ENCODE data around the gene EDRF1. TPM values are rescaled to one million over a fixed set of nuclear protein-coding genes. Genes with fewer than 3 reads are reported as not detected.

EDRF1 gene
- total RNA-seq, 1 donor from 2014 or later: 41.3 TPM

DNA sequence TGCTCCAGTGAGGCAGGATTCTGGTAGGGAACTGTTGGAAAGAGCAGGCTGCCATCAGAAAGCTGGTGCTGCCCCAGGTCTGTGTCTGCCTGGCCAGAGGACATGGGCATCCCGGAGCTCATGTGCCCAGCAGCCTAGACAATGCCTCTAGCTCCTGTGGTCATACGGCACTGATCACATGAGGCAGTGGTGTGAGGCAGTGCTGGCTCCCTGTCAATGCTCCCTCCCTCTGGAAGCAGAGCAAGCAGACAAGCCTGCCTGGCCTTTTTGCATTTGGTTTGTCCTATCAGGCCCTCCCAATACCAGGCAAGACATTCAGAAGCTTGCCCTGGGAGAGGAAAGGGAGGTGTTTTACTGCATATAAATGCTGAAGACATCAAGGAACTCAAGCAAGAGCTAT lies 75.6 kb downstream of the EDRF1 start:
- peaks cover 10% of the 10 kb centered on the region for H3K4me1 Mint-ChIP-seq (ENCODE audit: low read depth, unreplicated experiment)
- TF ChIP-seq, protein P1, sequence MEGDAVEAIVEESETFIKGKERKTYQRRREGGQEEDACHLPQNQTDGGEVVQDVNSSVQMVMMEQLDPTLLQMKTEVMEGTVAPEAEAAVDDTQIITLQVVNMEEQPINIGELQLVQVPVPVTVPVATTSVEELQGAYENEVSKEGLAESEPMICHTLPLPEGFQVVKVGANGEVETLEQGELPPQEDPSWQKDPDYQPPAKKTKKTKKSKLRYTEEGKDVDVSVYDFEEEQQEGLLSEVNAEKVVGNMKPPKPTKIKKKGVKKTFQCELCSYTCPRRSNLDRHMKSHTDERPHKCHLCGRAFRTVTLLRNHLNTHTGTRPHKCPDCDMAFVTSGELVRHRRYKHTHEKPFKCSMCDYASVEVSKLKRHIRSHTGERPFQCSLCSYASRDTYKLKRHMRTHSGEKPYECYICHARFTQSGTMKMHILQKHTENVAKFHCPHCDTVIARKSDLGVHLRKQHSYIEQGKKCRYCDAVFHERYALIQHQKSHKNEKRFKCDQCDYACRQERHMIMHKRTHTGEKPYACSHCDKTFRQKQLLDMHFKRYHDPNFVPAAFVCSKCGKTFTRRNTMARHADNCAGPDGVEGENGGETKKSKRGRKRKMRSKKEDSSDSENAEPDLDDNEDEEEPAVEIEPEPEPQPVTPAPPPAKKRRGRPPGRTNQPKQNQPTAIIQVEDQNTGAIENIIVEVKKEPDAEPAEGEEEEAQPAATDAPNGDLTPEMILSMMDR (IDR thresholded peaks at IDR 0.05; ENCODE audit: partially characterized antibody, unreplicated experiment): no peak
- no peak for DNase-seq

DNA sequence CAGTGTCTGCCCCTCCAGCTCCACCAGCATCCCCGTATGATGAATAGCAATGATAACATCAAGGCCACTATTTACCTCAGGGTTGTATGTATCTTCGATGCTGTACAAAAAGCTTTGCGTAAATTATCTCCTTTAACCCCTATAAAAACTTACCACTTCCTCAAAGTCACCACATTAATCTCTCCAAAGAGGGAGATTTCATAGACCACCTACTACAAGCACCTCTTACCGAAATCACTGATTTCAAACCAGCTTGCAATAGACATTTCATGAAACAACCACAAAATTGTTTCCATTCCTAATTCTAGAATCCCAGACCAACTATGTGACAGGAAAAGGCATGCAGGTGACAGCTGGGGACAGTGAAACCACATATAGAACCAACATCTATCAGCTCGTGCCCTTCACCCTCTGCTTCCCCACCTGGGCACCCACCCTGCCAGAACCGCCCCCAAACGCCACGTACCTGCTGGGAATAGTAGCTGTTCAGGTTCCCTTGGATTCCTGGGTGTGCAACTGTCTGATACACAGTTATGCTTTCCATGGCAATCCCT lies 76.2 kb downstream of the EDRF1 start:
- Mint-ChIP-seq H3K27me3 (ENCODE audit: unreplicated experiment) (no peaks in the 10 kb centered on the region), H3K36me3 (ENCODE audit: unreplicated experiment) (peaks cover 1% of the 10 kb centered on the region), H3K9me3 (ENCODE audit: unreplicated experiment) (no peaks in the 10 kb centered on the region), H3K4me1 (ENCODE audit: low read depth, unreplicated experiment) (peaks cover 10% of the 10 kb centered on the region), H3K27ac (ENCODE audit: unreplicated experiment) (no peak overlapping the region), H3K4me3 (ENCODE audit: unreplicated experiment) (no peak overlapping the region)
- no peak for DNase-seq
- TF ChIP-seq, protein P1 (IDR thresholded peaks at IDR 0.05; ENCODE audit: partially characterized antibody, unreplicated experiment): no peak

More for the DNA sequence above, 75.6 kb downstream of the EDRF1 start:
- Mint-ChIP-seq H3K9me3 (ENCODE audit: unreplicated experiment) (peaks cover under 1% of the 10 kb centered on the region), H3K27ac (ENCODE audit: unreplicated experiment) (no peak overlapping the region), H3K36me3 (ENCODE audit: unreplicated experiment) (peaks cover 2% of the 10 kb centered on the region), H3K4me3 (ENCODE audit: unreplicated experiment) (no peak overlapping the region), H3K27me3 (ENCODE audit: unreplicated experiment) (no peaks in the 10 kb centered on the region)

GRCh38 chr10:125797424-125797823 lies 77.9 kb downstream of the EDRF1 start:
- TF ChIP-seq, protein P1 (IDR thresholded peaks at IDR 0.05; ENCODE audit: partially characterized antibody, unreplicated experiment): no peak
- peaks cover 5% of the 10 kb centered on the region for H3K36me3 Mint-ChIP-seq (ENCODE audit: unreplicated experiment)
- no peaks in the 10 kb centered on the region for H3K27me3 Mint-ChIP-seq (ENCODE audit: unreplicated experiment)
- no peaks in the 10 kb centered on the region for H3K9me3 Mint-ChIP-seq (ENCODE audit: unreplicated experiment)
- DNase-seq: no peak
- H3K4me1 Mint-ChIP-seq (ENCODE audit: low read depth, unreplicated experiment): peaks cover 10% of the 10 kb centered on the region
- no peak overlapping the region for H3K27ac Mint-ChIP-seq (ENCODE audit: unreplicated experiment)
- no peak overlapping the region for H3K4me3 Mint-ChIP-seq (ENCODE audit: unreplicated experiment)

DNA sequence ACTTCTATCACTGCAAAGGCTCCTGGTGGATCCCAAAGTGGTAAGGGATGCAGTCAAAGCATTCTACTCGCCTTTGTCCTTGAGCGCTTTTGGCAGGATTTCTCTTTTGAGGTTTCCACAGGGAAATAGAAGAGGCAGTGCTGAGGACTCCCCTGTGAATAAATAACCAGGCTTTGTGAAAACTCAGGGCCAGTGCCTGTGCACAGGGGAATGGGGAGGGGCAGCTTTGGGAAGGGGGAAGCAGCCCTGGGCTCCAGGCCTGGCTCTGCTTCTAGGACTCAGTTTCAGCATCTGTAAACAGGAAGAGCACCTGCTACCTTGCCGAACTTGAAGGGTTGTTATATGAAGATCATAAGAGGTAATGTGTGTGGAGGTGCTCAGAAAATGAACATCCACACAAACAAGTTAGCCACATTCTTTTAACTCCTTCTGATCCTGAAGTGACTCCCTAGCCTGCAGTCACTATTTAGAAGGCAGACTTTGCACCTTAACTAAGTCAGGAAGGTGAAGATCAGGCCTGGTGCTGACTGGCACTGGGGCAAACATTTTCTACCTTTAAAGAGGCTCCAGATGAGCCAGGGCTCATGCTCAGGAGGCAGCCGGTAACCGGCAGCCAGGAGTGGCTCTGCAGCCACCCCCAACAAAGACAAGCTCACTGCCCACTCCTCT lies 78.6 kb downstream of the EDRF1 start:
- H3K4me3 Mint-ChIP-seq (ENCODE audit: unreplicated experiment): no peak overlapping the region
- TF ChIP-seq, protein P1 (IDR thresholded peaks at IDR 0.05; ENCODE audit: partially characterized antibody, unreplicated experiment): no peak
- no peaks in the 10 kb centered on the region for H3K9me3 Mint-ChIP-seq (ENCODE audit: unreplicated experiment)
- H3K4me1 Mint-ChIP-seq (ENCODE audit: low read depth, unreplicated experiment): peaks cover 11% of the 10 kb centered on the region
- no peak overlapping the region for H3K27ac Mint-ChIP-seq (ENCODE audit: unreplicated experiment)
- no peak for DNase-seq
- no peaks in the 10 kb centered on the region for H3K27me3 Mint-ChIP-seq (ENCODE audit: unreplicated experiment)
- H3K36me3 Mint-ChIP-seq (ENCODE audit: unreplicated experiment): peaks cover 11% of the 10 kb centered on the region

- no peak for DNase-seq
- Mint-ChIP-seq H3K4me1 (ENCODE audit: low read depth, unreplicated experiment) (peaks cover 11% of the 10 kb centered on the region), H3K4me3 (ENCODE audit: unreplicated experiment) (no peak overlapping the region), H3K9me3 (ENCODE audit: unreplicated experiment) (no peaks in the 10 kb centered on the region), H3K27me3 (ENCODE audit: unreplicated experiment) (no peaks in the 10 kb centered on the region), H3K36me3 (ENCODE audit: unreplicated experiment) (peaks cover 11% of the 10 kb centered on the region), H3K27ac (ENCODE audit: unreplicated experiment) (no peak overlapping the region)
- TF ChIP-seq, protein P1 (IDR thresholded peaks at IDR 0.05; ENCODE audit: partially characterized antibody, unreplicated experiment): no peak
Observed at GRCh38 chr10:125799451-125800182, 80.1 kb downstream of the EDRF1 start.
